ENCODE measurements around the gene GOLGA5. TPM values are rescaled to one million over a fixed set of nuclear protein-coding genes. Genes with fewer than 3 reads are reported as not detected.

GOLGA5 gene
- 21.4 to 29.2 TPM (median 28.6 TPM) in 5 replicates for total RNA-seq (2022; extraction: Qiagen RNA extraction; ENCODE audit: low read depth)

DNA sequence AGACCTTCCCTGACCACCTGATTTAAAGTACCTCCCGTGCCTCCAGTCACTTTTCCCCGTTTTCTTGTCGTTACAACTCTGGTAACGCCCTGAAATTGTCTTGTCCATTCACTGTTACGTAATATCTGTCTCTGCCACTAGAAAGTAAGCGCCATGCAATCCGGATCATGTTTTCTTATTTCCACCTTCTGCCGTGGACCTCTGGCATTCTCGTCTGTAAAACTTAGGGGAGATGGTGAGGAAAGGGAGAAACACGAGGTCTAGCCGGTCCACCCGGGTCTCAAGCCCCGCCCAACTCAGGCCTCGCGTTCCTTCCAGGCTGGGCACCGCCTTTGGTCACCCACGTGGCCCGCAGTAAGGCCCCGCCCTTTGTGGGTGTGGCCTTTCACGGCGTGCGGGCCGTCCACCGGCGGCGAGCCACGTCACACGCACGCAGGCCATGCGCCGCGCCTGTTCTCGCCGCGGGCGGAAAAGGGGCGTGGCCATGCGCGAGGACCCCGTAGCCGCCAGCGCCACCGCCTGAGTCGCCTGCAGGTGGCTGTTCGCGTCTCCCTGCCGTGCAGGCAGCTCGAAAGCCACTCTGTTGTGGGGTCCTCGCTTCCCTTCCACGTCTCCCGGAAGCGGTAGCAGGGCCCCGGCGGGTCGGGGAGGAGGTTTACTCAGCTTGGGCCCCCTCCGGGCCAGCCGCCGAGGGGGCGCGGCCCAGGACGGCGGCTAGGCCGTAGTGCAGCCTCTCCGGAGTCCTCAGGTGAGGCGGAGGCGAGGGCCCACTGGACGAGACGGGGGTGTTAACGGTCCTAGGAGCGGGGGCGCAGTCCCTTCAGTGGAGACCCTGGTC, at the start of gene GOLGA5:
GOLGA5 (plus strand) TSS at position 597 of the 838 bp plus-strand sequence. CDS start 3,133 bp downstream, outside the sequence.

DNA sequence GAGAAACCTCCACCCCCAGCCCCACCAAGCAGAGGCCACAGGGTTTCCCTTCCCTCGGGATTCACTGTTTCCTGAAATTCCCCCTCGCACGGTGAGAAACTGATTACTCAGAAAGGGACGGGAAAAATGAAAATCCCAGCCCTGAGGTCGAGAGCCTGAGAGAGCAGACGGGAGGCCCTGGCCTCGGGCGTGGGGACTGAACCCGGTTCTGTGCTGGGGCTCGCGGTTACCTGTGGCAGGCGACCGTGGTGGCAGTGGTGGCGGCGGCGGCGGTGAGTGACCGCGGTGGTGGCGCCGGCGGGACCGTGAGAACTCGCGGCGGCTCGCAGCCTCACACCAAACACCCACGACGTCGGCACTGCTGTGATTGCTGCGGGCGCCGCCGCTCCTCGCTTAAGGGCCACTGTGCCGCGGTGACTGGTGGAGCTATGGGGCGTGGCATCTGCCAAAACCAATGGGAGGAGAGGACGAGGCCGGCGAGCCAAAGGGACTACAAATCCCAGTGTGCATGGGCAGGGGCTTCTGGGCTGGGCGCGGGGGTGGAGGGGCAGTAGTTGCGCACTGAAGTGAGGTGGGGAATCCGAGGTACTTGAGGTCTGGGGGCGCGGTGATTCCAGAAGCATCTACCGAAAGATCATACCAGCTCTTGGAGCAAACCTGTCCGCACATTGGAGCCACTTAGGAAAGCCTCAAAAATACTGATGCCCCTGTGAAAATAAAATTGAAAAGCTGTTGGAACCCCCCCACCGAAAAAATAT, 45.7 kb upstream of the GOLGA5 start, which contains the start of gene LGMN:
LGMN (minus strand) TSS at position 369 of the 758 bp plus-strand sequence. CDS start 15,841 bp downstream, outside the sequence.

Other genes with a start within 250 kb of the GOLGA5 start
- gene LGMN, start 45.7 kb upstream of the GOLGA5 start, total RNA-seq (2022; extraction: Qiagen RNA extraction; ENCODE audit: low read depth) = 51.6 to 61.4 TPM (median 58.2 TPM) in 5 replicates
- gene CHGA, start 128.8 kb downstream of the GOLGA5 start, total RNA-seq (2022; extraction: Qiagen RNA extraction; ENCODE audit: low read depth) = 1.3 to 1.8 TPM (median 1.7 TPM) in 5 replicates

All from A549 treated with GW870086 at 1 μM for 4 hours (cell line).